ENCODE data around the gene FREM3. TPM values are rescaled to one million over a fixed set of nuclear protein-coding genes. Genes with fewer than 3 reads are reported as not detected.
"Not testable (repeated sequence)": the region's sequence is repeated elsewhere in the genome, so short reads cannot be mapped to it uniquely, and the experiment has no call there.

FREM3 gene
- total RNA-seq, 1 experiment from 2014 or later: not detected

- CTCF ChIA-PET: no interaction called here
- Histone ChIP-seq H3K4me3 (ENCODE audit: low read depth, low read length, poor library complexity, severe bottlenecking) (no peak overlapping the region), H3K9me3 (ENCODE audit: low read depth, low read length, poor library complexity, severe bottlenecking) (no peaks in the 10 kb centered on the region), H3K4me1 (ENCODE audit: insufficient read depth, low read length, poor library complexity, severe bottlenecking) (no peaks in the 10 kb centered on the region), H3K27ac (ENCODE audit: low read depth, low read length, poor library complexity, severe bottlenecking) (no peak overlapping the region), H3K36me3 (ENCODE audit: insufficient read depth, low read length, poor library complexity, severe bottlenecking) (no peaks in the 10 kb centered on the region), H3K27me3 (replicated peaks; ENCODE audit: insufficient read depth, low read depth, low read length, poor library complexity) (peaks cover 16% of the 10 kb centered on the region)
- intact Hi-C loops (cut with micrococcal nuclease; ENCODE audit: unreplicated experiment): no loop called here
- POLR2A ChIA-PET (ENCODE audit: low non-redundant PET): no interaction called here
- BruUV-seq (replicated peaks): no TSS peak
- TF ChIP-seq CTCF (conservative IDR thresholded peaks at IDR 0.05; ENCODE audit: low read depth, low read length) (no peak), EZH2 (IDR thresholded peaks at IDR 0.05; ENCODE audit: borderline replicate concordance, low read depth, low read length, poor library complexity, severe bottlenecking) (no peak)
- DNase-seq (ENCODE audit: low spot score): no peak
Measured at GRCh38 chr4:143693856-143694255, 6.6 kb downstream of the FREM3 start.

GRCh38 chr4:143692241-143692640 lies 8.2 kb downstream of the FREM3 start:
- Histone ChIP-seq H3K4me1 (ENCODE audit: insufficient read depth, low read length, poor library complexity, severe bottlenecking) (no peaks in the 10 kb centered on the region), H3K4me3 (ENCODE audit: low read depth, low read length, poor library complexity, severe bottlenecking) (no peak overlapping the region), H3K36me3 (ENCODE audit: insufficient read depth, low read length, poor library complexity, severe bottlenecking) (no peaks in the 10 kb centered on the region), H3K9me3 (ENCODE audit: low read depth, low read length, poor library complexity, severe bottlenecking) (no peaks in the 10 kb centered on the region), H3K27me3 (replicated peaks; ENCODE audit: insufficient read depth, low read depth, low read length, poor library complexity) (peaks cover 2% of the 10 kb centered on the region), H3K27ac (ENCODE audit: low read depth, low read length, poor library complexity, severe bottlenecking) (no peak overlapping the region)
- BruUV-seq (replicated peaks): no TSS peak
- ChIA-PET CTCF (no interaction called here), POLR2A (ENCODE audit: low non-redundant PET) (no interaction called here)
- intact Hi-C loops (cut with micrococcal nuclease; ENCODE audit: unreplicated experiment): no loop called here
- no peak for DNase-seq (ENCODE audit: low spot score)
- TF ChIP-seq CTCF (conservative IDR thresholded peaks at IDR 0.05; ENCODE audit: low read depth, low read length) (no peak), EZH2 (IDR thresholded peaks at IDR 0.05; ENCODE audit: borderline replicate concordance, low read depth, low read length, poor library complexity, severe bottlenecking) (no peak)

- CTCF ChIA-PET: no interaction called here
- Histone ChIP-seq H3K27ac (ENCODE audit: low read depth, low read length, poor library complexity, severe bottlenecking) (no peak overlapping the region), H3K36me3 (ENCODE audit: insufficient read depth, low read length, poor library complexity, severe bottlenecking) (no peaks in the 10 kb centered on the region), H3K4me1 (ENCODE audit: insufficient read depth, low read length, poor library complexity, severe bottlenecking) (no peaks in the 10 kb centered on the region), H3K27me3 (replicated peaks; ENCODE audit: insufficient read depth, low read depth, low read length, poor library complexity) (no peaks in the 10 kb centered on the region), H3K4me3 (ENCODE audit: low read depth, low read length, poor library complexity, severe bottlenecking) (no peak overlapping the region), H3K9me3 (ENCODE audit: low read depth, low read length, poor library complexity, severe bottlenecking) (no peaks in the 10 kb centered on the region)
- TF ChIP-seq EZH2 (IDR thresholded peaks at IDR 0.05; ENCODE audit: borderline replicate concordance, low read depth, low read length, poor library complexity, severe bottlenecking) (no peak), CTCF (conservative IDR thresholded peaks at IDR 0.05; ENCODE audit: low read depth, low read length) (no peak)
- BruUV-seq (replicated peaks): no TSS peak
- intact Hi-C loops (cut with micrococcal nuclease; ENCODE audit: unreplicated experiment): no loop called here
- DNase-seq (ENCODE audit: low spot score): no peak
- POLR2A ChIA-PET (ENCODE audit: low non-redundant PET): no interaction called here
Measured at GRCh38 chr4:143679434-143679833, 21.0 kb downstream of the FREM3 start.

GRCh38 chr4:143673629-143674028 lies 26.8 kb downstream of the FREM3 start:
- H3K27me3 ChIP-seq (replicated peaks; ENCODE audit: insufficient read depth, low read depth, low read length, poor library complexity); intact Hi-C loops (cut with micrococcal nuclease; ENCODE audit: unreplicated experiment); H3K4me3 ChIP-seq (ENCODE audit: low read depth, low read length, poor library complexity, severe bottlenecking); H3K27ac ChIP-seq (ENCODE audit: low read depth, low read length, poor library complexity, severe bottlenecking); BruUV-seq (replicated peaks); H3K9me3 ChIP-seq (ENCODE audit: low read depth, low read length, poor library complexity, severe bottlenecking); POLR2A ChIA-PET (ENCODE audit: low non-redundant PET); H3K4me1 ChIP-seq (ENCODE audit: insufficient read depth, low read length, poor library complexity, severe bottlenecking); H3K36me3 ChIP-seq (ENCODE audit: insufficient read depth, low read length, poor library complexity, severe bottlenecking); DNase-seq (ENCODE audit: low spot score); CTCF ChIA-PET: not testable (repeated sequence)
